HTERT RPE-1 (cell line): ENCODE data around the gene MMP2.

Experiments used
- in situ Hi-C: fragments of 300-500 bp; cut with MboI; formaldehyde crosslinking; loops from 4 replicates; pipeline ENCODE4 v1.14.3; 2020; ENCODE audit warnings: low sequenced_read_pairs

The MMP2 gene

DNA sequence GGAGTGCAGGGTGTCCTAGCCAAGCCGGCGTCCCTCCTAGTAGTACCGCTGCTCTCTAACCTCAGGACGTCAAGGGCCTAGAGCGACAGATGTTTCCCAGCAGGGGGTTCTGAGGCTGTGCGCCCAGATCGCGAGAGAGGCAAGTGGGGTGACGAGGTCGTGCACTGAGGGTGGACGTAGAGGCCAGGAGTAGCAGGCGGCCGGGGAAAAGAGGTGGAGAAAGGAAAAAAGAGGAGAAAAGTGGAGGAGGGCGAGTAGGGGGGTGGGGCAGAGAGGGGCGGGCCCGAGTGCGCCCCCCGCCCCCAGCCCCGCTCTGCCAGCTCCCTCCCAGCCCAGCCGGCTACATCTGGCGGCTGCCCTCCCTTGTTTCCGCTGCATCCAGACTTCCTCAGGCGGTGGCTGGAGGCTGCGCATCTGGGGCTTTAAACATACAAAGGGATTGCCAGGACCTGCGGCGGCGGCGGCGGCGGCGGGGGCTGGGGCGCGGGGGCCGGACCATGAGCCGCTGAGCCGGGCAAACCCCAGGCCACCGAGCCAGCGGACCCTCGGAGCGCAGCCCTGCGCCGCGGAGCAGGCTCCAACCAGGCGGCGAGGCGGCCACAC, at the start of gene MMP2:
MMP2 (plus strand) TSS at position 372 of the 603 bp plus-strand sequence. CDS start 282 bp downstream, outside the sequence.
- in situ Hi-C loops, result no loop called here

DNA sequence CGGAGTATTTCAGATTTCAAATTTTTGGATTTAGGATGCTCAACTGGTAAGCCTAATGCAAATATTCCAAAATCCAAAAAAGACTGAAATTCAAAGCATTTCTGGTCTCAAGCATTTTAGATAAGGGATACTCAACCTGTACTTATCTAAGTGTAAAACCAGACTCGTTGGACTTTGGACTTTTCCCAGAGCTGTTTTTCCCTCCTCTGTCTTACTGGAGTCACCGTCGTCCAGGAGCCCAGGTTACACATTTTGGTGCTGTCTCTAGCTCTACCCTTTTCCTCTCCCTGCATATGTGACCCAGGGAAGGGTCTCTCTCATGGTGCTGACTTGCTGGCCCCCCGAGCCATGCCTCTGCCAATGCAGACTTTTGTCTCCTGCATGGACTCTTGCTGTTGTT, 46.0 kb upstream of the MMP2 start:
- in situ Hi-C loops, result no loop called here

DNA sequence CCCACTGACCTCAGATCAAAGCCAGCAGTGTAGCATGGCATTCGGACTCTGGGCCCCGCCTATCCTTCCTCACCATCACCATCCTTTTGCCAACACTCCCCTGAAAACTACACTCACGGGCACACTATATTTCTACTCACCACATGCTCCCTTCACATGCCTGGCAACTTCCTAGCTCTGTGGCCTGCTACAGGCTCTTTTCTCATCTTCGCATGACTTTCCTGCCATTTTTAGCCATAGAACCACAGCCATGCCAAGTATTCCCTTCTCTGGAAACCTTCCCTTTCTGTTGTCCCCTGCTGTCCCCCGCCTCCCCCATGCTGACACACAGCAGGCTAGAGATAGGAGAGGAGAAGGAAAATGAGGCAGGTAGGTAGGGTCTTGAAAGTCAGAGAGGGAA, 45.5 kb upstream of the MMP2 start:
- in situ Hi-C loops, result no loop called here

DNA sequence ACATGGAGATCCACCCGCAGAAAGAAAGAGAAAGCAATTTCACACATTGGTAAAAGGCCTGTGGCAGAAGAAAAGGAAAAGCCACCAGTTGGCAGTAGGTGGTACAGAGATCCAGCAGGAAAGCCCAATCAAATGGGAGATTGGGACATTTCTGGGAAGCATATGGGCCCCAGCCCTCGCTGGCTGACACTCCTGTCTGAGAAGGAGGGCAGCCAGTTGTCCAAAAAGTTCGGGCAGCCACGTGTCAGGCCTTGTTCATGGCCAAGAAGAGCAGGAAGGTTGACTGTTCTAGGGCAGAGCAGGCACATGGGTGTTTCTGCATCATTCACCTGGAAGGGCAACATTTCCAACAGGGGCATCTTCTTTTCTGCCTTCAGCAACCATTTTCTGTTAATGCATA, 45.0 kb upstream of the MMP2 start:
- in situ Hi-C loops, result no loop called here

DNA sequence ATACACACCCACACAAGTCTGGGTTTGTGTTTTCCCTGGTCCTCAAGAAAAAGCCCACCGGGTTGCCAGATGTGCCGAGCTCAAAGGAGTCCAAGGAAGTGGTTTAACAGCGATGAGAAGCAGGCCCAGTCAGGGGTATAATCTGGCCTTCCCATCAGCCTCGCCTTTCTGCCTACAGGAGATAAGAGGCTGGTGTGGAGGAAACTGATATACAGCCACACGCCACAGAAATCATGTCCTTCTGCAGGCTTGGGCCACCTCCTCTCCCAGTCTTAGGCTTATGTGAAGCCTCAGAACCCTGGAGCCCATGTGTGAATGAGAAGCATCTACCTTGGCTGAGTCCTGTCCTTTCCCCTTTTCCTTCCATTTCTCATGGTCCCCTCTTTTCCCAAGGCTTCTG, 43.6 kb upstream of the MMP2 start:
- in situ Hi-C loops, result no loop called here

DNA sequence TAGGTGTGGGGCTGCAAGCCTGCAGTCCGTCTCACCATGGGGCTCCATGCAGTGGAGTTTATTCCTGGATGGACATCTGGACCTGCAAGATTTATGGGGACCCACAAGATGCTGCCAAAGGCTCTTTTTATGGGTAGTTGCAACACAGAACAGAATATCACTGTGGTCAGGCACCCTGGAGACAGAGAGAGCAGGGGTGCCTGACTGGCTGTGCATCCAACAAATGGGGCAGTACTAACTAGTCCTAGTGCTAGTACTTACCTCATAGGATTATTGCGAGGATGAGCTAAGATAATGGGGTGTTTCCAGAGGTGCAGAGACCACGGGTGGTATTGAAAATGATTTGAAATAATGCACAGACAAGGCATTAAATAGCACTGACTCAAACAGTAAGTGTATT, 42.4 kb upstream of the MMP2 start:
- in situ Hi-C loops, result no loop called here

DNA sequence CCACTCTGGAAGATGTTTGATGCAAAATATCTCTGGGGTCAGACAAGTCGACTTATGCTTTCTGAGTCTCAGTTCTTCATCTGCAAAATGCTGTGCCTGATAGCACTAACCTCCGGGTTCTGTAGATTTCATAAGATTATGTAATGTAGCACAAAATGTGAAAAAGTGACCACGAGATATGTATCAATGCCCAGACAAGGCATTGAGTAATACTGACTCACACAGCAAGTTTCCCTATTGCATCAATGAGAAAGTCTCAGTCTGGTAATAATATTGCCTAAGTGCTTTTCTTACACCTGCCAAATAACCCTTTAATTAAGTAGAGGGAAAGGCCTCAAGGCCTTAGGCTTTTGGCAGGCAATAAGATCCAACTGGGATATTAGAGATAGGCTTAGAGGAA, 41.4 kb upstream of the MMP2 start:
- in situ Hi-C loops, result no loop called here

DNA sequence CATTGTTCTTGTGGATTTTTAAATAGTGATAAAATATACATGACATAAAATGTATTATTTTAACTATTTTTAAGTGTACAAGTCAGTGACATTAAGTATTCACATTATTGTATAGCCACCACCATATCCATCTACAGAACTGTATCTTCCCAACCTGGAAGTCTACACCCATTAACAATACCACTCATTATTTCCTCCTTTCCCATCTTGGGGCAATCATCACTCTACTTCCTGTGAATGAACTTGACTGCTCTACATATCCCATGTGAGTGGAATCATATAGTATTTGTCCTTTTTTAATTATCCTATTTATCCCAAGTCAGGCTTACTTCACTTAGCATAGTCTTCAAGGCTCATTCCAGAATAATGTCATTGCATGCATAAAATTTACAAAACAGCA, 40.7 kb upstream of the MMP2 start:
- in situ Hi-C loops, result no loop called here

DNA sequence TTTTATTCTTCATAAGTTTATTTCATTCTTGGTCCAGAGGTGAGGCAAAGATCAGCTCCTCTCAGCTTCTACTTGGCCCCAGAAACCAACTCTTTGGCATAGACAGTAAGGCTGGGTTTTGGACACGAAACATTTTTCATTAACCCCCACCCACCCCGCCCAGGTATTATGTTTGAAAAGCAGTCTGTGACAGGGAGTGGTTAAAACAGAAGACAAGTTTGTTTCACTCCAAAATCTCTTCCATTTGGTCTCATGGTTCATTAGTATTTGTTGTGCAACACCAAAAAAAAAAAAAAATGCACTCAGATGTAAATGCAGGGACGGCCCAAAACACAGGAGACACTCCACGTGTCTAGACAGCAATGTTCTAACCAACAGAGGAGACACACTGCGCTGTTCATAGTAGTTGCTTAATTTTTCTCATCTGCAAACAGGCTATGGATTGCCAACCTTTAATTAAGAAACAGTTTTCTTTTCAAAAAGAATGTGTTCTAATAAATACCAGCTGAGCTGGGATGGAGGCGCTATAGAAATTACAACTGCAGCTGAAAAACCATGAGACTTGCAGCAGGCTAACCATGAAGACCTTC, 39.8 kb upstream of the MMP2 start:
- in situ Hi-C loops, result no loop called here

DNA sequence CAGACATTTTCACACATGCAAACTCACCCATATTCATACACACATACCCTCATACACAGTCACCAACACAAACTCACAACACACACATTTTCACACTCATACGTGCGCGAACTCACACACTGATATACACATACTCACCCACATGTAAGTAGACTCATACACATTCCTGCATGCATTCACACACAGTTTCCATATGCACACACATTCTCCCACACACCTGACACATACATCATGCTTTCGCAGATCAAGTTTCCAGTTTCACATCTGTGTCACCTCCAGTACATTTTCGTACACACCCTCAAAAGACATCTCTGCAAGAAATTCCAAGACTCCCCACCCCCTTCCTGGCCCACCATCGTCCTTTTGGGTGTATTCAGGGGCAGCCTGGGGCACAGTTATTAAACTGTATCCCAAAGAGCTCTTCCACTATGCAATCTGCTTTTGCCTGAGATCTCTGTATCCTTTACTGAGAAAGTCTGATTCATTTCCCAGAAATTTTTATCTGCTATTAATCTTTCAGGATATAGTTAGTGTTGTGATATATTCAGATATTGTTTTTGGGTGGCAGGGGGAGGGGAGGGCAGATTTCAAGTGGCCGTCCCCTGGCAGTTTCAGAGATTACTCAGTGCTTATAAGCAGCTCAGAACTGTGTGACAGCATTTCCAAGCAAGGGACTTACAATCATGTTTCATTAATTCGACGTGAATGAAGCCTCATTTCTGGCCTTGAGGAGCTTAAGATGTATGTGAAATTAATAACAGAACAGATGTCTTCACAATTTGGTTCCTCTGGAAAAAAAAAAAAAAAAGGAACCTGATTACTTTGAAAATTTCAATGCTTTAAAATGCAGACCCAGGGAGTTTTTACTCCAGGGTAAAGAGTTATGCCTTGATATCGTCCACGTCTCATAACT, 35.3 kb upstream of the MMP2 start:
- in situ Hi-C loops, result no loop called here

DNA sequence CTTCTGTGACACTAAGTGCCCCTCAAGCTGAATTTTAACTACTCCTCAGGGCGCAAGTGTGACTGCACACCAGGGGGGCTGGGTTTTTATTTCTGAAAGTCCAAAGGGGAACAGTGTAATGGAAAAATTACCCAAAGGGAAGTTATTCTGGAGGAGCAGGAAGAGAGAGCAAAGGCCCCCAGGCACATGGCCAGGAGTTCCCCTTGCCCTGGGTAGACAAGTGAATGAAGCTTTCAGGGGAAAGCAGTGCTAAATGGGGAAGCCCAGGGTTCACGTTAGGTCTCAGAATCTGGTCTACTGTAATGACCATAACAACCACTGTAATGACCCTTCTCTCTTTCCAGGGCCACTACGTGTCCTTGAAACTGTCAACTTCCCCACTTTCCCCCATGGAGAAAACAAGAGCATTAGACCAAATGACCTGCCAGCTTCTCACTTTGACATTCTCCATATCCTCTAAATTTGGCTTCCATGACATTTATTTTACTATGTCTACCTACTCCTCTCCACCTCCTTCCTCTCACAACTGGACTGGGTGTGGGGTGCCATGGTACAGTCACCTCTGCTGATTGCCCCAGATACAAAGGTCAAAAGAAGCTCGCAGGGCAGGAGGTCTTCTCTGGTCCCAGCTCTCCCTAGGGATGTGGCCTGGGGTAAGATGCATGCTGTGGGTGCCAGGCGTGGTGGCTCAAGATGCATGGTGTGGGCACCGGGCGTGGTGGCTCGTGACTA, 34.1 kb upstream of the MMP2 start:
- in situ Hi-C loops, result no loop called here

DNA sequence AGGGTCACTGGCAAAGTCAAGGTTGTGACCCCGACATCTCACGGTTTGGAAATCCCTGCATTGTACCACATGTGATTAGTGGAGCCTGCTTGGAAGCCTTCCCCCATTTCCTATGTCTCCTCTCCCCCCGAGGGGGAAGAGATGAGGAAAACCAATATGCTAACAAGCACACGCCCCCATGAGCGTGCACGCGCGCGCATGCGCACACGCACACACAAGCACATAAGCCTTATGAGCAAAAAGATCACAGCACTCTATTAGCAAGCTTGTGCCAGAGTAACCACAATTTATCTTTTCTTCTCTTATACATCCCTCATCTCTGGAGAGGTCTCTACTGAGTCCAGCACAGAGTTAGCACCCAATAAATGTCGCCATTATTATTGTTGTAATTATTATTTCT, 31.8 kb upstream of the MMP2 start:
- in situ Hi-C loops, result no loop called here

DNA sequence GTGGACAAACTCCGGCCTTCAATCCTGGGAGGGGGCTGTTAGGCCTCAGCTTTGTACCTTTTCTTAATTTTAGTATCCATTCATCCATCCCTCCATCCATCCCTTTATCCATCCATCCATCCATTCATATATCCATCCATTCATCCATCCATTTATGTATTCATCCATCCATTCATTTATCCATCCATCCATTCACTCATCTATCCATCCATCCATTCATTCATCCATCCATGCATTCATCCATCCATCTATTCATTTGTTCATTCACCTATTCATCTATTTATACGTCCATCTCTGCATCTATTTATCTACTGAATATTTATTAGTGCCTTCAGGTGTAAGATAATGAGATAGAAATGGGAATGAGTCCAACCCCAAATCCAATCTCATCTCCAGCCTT, 26.0 kb upstream of the MMP2 start:
- in situ Hi-C loops, result no loop called here

DNA sequence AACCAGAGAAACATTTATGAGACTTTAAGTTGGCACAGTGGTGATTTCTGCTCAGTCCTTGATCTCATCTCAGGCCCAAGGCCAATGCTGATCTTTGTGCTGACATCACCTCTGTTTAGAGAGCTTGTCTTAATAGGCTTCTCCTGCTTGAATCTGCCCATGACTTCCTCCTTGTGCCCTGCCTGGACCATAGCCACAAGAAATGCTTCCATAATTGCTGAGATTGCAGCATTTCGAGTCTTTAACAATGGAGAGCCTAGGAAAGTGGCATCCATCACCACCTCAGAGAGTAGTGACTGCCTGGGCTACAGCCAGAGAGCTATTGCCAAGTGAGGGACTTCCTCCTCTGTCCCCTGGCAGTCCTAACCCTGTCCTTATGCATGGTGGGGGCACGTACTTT, 25.1 kb upstream of the MMP2 start:
- in situ Hi-C loops, result no loop called here

DNA sequence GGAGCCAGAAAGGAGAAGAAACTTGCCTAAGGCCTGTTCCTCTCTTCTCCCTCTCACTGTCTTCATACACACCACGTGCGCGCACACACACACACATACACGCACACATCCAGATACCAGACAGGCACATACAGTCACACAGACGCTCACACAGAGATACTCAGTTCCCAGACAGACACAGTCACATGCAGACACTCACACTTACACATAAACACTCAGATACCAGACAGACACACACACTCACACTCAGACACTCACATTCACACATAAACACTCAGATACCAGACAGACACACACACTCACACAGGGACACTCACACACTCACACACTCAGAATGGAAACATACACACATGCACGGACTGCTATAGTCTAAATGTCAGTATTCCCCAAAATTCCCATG, 24.1 kb upstream of the MMP2 start:
- in situ Hi-C loops, result no loop called here

DNA sequence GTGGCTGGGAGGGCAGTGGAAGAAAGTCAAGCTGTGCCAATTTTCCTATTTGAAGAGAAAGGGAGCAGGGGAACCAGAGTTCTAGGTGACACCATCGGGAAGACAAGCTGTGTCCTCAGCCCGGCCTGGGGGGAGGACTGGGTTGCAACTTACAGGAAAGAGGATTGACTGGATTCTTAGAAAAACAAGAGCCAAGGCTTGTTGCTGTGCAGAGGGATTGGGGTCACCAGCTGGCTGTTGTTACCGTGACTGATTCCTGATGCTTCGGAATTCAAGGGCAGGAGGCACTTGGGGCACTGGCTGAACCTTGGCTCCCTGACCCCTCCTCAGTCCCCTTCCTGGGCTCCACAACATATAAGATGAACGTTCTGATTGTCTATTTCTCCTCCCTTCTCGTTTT, 16.8 kb upstream of the MMP2 start:
- in situ Hi-C loops, result no loop called here

DNA sequence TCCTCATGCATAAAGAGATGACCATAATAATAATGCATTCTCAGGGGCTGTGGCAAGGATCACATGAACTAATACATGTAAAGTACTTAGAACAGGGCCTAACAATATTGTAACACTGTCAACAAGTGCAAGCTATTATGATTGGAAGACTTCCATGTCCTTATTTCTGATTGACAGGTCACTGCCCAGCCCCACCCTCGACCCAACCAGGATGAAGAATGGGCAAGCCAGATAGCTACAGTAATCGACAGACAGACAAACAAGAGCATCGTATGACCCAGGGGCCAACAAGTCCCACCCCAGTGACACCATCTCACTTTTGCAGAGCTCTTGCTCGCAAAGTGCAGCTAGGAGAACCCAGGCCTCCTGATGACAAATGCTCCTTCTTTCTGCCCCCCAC, 14.6 kb upstream of the MMP2 start:
- in situ Hi-C loops, result no loop called here

DNA sequence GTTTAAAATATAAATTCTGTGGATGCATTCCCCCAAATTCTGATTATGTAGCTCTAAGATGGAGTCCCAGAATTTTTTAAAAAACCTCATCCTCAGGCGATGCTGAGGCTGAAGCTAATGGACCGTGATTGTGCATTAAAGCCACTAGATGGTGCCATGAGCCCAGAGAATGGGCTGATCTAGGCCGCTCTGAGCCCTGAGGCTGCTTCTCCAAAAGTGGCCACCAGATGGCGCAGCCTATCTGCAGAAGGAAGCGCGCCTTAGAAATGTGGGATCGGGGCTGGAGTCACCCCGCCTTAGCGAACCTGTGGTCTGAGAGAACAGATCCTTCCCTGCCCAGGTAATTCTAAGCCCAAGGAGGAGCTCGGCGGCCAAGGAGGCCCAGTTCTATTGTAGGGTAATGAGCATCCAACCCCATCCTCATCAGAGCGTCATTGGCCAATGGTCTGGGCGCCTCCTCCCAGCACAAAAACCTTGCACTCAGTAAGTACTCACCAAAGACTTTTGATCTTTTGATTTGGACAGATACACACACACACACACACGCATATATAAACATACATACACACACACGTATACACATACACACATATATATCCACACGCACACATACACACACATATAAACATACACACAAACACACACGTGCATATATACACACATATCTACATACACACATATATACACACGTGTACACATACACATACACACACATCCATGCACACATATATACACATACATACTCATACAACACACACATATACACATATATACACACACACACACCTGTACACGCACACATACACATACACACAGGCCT, 13.7 kb upstream of the MMP2 start:
- in situ Hi-C loops, result no loop called here

DNA sequence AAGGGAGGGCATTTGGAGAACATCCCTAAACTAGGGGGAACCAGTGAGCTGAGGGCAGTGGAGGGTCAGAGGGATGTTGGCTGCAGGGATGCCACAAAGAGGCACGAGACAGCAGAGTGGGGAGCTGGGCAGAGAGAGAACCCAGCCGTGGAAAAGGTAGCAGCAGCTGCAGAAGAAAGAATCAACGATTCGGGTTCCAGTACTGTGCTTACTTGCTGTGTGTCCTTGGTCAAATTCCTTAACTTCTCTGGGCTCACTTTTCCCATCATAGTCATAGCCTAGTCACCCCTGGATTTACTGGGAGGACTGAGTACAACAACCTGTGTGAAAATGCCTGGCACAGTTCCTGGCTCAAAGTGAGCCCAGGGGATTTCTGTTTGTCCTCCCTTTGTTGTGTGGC, 12.8 kb upstream of the MMP2 start:
- in situ Hi-C loops, result no loop called here

DNA sequence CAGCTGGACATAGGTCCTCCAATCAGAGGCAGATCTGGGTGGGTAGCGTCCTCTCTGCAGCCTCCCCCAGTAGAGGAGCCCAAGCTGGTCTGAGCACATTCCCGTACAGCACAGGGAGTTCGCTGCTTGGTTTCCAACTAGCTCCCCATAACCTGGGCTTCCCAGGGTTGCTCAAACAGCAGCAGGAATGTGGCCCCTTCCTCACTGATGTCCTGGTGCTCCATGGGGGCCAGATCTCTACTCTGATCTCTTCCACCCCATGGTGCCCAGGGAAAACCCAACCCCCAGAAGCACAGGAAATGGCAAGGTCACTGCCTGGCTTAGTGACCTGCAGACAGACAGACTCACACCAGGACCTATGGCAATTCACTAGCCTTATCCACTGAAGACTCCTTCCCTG, 11.1 kb upstream of the MMP2 start:
- in situ Hi-C loops, result no loop called here
